IMR-90 (cell line): ENCODE measurements around the gene OR5F1. TPM values are rescaled to one million over a fixed set of nuclear protein-coding genes. Genes with fewer than 3 reads are reported as not detected.

Experiments
- ATAC-seq: fragments of 200-7000 bp; cut with Tn5 transposase; 2 replicates; pipeline ENCODE4 v1.9.1; 2020; ENCODE audit warnings: low read depth, mild to moderate bottlenecking, moderate library complexity
- BruUV-seq: library from RNA; stranded (reverse); fragments of 400-500 nt; replicated peaks from 2 replicates; lab custom pipeline; 2021; lab: Mats Ljungman, UMichigan
- CTCF ChIA-PET: fragments of 300-600 bp; formaldehyde crosslinking; extraction: SDS; loops from one replicate; lab custom pipeline; 2021; ENCODE audit warnings: antibody characterized with exemption; lab: Yijun Ruan, JAX
- POLR2A ChIA-PET: fragments of 300-600 bp; sonication (Branson Sonifier 250); formaldehyde crosslinking; loops from one replicate; lab custom pipeline; 2022; ENCODE audit warnings: antibody characterized with exemption; ENCODE audit not compliant: unreplicated experiment; lab: Charles Lee
- DNase-seq: peaks from one replicate; pipeline ENCODE4 v3.0.0; 2013
- H2AFZ ChIP-seq: replicated peaks from 2 replicates; pipeline ENCODE3; 2013; ENCODE audit warnings: low read length, mild to moderate bottlenecking; ENCODE audit not compliant: poor library complexity
- H2AK5ac ChIP-seq: 2 replicates; pipeline ENCODE4 v1.6.1; 2013; ENCODE audit warnings: low read depth, low read length, inconsistent platforms
- H2AK9ac ChIP-seq: replicated peaks from 2 replicates; pipeline ENCODE3; 2013; ENCODE audit warnings: mild to moderate bottlenecking, low read depth, low read length, moderate library complexity; ENCODE audit not compliant: poor library complexity
- H2BK120ac ChIP-seq: 2 replicates; pipeline ENCODE4 v1.6.1; 2013; ENCODE audit warnings: low read depth, low read length, inconsistent platforms
- H2BK15ac ChIP-seq: 3 replicates; pipeline ENCODE4 v1.6.1; 2013; ENCODE audit warnings: low read depth, low read length, inconsistent platforms
- H2BK20ac ChIP-seq: 2 replicates; pipeline ENCODE4 v1.6.1; 2013; ENCODE audit warnings: low read depth, mild to moderate bottlenecking, inconsistent platforms, low read length, moderate library complexity
- H2BK5ac ChIP-seq: 2 replicates; pipeline ENCODE4 v1.6.1; 2013; ENCODE audit warnings: mild to moderate bottlenecking, low read depth, low read length, inconsistent platforms; ENCODE audit not compliant: poor library complexity, severe bottlenecking
- H3K14ac ChIP-seq: replicated peaks from 2 replicates; pipeline ENCODE4 v1.6.1; 2013; ENCODE audit warnings: low read depth, low read length, inconsistent platforms
- H3K18ac ChIP-seq: 2 replicates; pipeline ENCODE4 v1.6.1; 2013; ENCODE audit warnings: low read depth, low read length, control low read depth
- H3K23ac ChIP-seq: 2 replicates; pipeline ENCODE4 v1.6.1; 2013; ENCODE audit warnings: low read depth, low read length, inconsistent platforms
- H3K27ac ChIP-seq: 2 replicates; pipeline ENCODE4 v1.5.1; 2013; ENCODE audit warnings: mild to moderate bottlenecking, control low read depth, low read length; ENCODE audit not compliant: insufficient read depth
- H3K27me3 ChIP-seq: 2 replicates; pipeline ENCODE4 v1.6.1; 2013; ENCODE audit warnings: low read length; ENCODE audit not compliant: control insufficient read depth, insufficient read depth
- H3K36me3 ChIP-seq: 2 replicates; pipeline ENCODE4 v1.6.1; 2013; ENCODE audit warnings: low read length, mixed read lengths; ENCODE audit not compliant: control insufficient read depth, insufficient read depth
- H3K4ac ChIP-seq: 2 replicates; pipeline ENCODE4 v1.6.1; 2013; ENCODE audit warnings: low read depth, low read length, inconsistent platforms
- H3K4me1 ChIP-seq: 2 replicates; pipeline ENCODE4 v1.6.1; 2013; ENCODE audit warnings: low read length, mixed read lengths; ENCODE audit not compliant: control insufficient read depth, insufficient read depth
- H3K4me2 ChIP-seq: 2 replicates; pipeline ENCODE4 v1.6.1; 2013; ENCODE audit warnings: low read depth, mild to moderate bottlenecking, control low read depth, low read length, moderate library complexity
- H3K4me3 ChIP-seq: 2 replicates; pipeline ENCODE4 v1.5.1; 2013; ENCODE audit warnings: low read depth, mild to moderate bottlenecking, control low read depth, low read length, moderate library complexity; ENCODE audit not compliant: insufficient read depth
- H3K56ac ChIP-seq: 2 replicates; pipeline ENCODE4 v1.6.1; 2013; ENCODE audit warnings: low read length, inconsistent platforms; ENCODE audit not compliant: insufficient read depth; ENCODE audit errors: extremely low read depth
- H3K79me1 ChIP-seq, 2 experiments: 2 replicates each; pipeline ENCODE4 v1.6.1; 2013; ENCODE audit warnings: low read length in 2 of 2, inconsistent platforms in 1 of 2, low read depth in 1 of 2
- H3K9ac ChIP-seq: 2 replicates; pipeline ENCODE4 v1.6.1; 2013; ENCODE audit warnings: low read depth, low read length, control low read depth
- H3K9me1 ChIP-seq: 2 replicates; pipeline ENCODE4 v1.6.1; 2013; ENCODE audit warnings: low read length, inconsistent platforms; ENCODE audit not compliant: insufficient read depth
- H3K9me3 ChIP-seq: 2 replicates; pipeline ENCODE4 v1.6.1; 2013; ENCODE audit warnings: low read length; ENCODE audit not compliant: control insufficient read depth, insufficient read depth
- H4K20me1 ChIP-seq: 2 replicates; pipeline ENCODE4 v1.6.1; 2013; ENCODE audit warnings: low read length, inconsistent platforms; ENCODE audit not compliant: insufficient read depth
- H4K5ac ChIP-seq: 2 replicates; pipeline ENCODE4 v1.6.1; 2013; ENCODE audit warnings: mild to moderate bottlenecking, low read depth, low read length, control low read depth
- H4K8ac ChIP-seq, 2 experiments: 2 replicates each; pipeline ENCODE4 v1.6.1; 2013; ENCODE audit warnings: low read depth in 2 of 2, low read length in 2 of 2, control low read depth in 1 of 2, inconsistent platforms in 1 of 2
- H4K91ac ChIP-seq: 2 replicates; pipeline ENCODE4 v1.6.1; 2013; ENCODE audit warnings: low read depth, low read length, inconsistent platforms; ENCODE audit not compliant: insufficient read depth
- BHLHE40 ChIP-seq: fragments of 150-350 bp; IDR thresholded peaks from 2 replicates; pipeline ENCODE4 v1.6.1; 2016; ENCODE audit warnings: mild to moderate bottlenecking, low read depth, low read length
- CEBPB ChIP-seq: IDR thresholded peaks from 2 replicates; pipeline ENCODE4 v1.6.1; 2012; ENCODE audit warnings: low read depth, low read length, improper control_type of control experiment
- CHD1 ChIP-seq: IDR thresholded peaks from 2 replicates; pipeline ENCODE4 v1.6.1; 2012; ENCODE audit warnings: low read depth, low read length, improper control_type of control experiment
- FOS ChIP-seq: fragments of 150-350 bp; IDR thresholded peaks from 2 replicates; pipeline ENCODE4 v1.6.1; 2016; ENCODE audit warnings: low read depth, low read length
- MAFK ChIP-seq: IDR thresholded peaks from 2 replicates; pipeline ENCODE4 v1.6.1; 2012; ENCODE audit warnings: low read depth, low read length, improper control_type of control experiment
- MAZ ChIP-seq: IDR thresholded peaks from 2 replicates; pipeline ENCODE4 v1.6.1; 2012; ENCODE audit warnings: low read depth, mild to moderate bottlenecking, low read length, improper control_type of control experiment, moderate library complexity, borderline replicate concordance
- MXI1 ChIP-seq: IDR thresholded peaks from 2 replicates; pipeline ENCODE4 v1.6.1; 2012; ENCODE audit warnings: low read depth, mild to moderate bottlenecking, low read length, moderate library complexity, borderline replicate concordance
- NFE2L2 ChIP-seq: fragments of 150-350 bp; IDR thresholded peaks from 2 replicates; pipeline ENCODE4 v1.6.1; 2016; ENCODE audit warnings: low read depth, mild to moderate bottlenecking, low read length
- POLR2A ChIP-seq: IDR thresholded peaks from 2 replicates; pipeline ENCODE4 v1.6.1; 2012; ENCODE audit warnings: mild to moderate bottlenecking, low read depth, low read length
- RAD21 ChIP-seq: IDR thresholded peaks from 2 replicates; pipeline ENCODE4 v1.6.1; 2012; ENCODE audit warnings: low read length, improper control_type of control experiment
- RCOR1 ChIP-seq: IDR thresholded peaks from 2 replicates; pipeline ENCODE4 v1.6.1; 2012; ENCODE audit warnings: mild to moderate bottlenecking, low read length, improper control_type of control experiment; ENCODE audit not compliant: insufficient replicate concordance
- RFX5 ChIP-seq: IDR thresholded peaks from 2 replicates; pipeline ENCODE4 v1.8.0; 2012; ENCODE audit warnings: low read depth, mild to moderate bottlenecking, low read length, moderate library complexity
- SMC3 ChIP-seq: fragments of 150-350 bp; IDR thresholded peaks from 2 replicates; pipeline ENCODE4 v1.6.1; 2016; ENCODE audit warnings: low read depth, mild to moderate bottlenecking, antibody characterized with exemption, low read length, moderate library complexity
- WGBS, 2 experiments: methylation state at CpG; one replicate each; pipeline versions ENCODE4 v1.1.5 to v1.1.7; 2013; ENCODE audit warnings: missing lambda C conversion rate in 2 of 2; ENCODE audit not compliant: insufficient read length in 1 of 2; ENCODE audit errors: extremely low coverage in 2 of 2; 5-methylcytosine and 5-hydroxymethylcytosine counted together
- dilution Hi-C: fragments of 300-500 bp; cut with HindIII; formaldehyde crosslinking; loops from one replicate; pipeline ENCODE4 v1.14.3; 2018; ENCODE audit warnings: low sequenced_read_pairs; ENCODE audit not compliant: unreplicated experiment
- in situ Hi-C: fragments of 300-500 bp; cut with MboI; formaldehyde crosslinking; loops from 3 replicates; pipeline ENCODE4 v1.14.3; 2019; ENCODE audit warnings: low sequenced_read_pairs, inconsistent platforms, mixed read lengths
- intact Hi-C: fragments of 100-400 bp; cut with micrococcal nuclease; formaldehyde crosslinking; loops from 2 replicates; pipeline ENCODE4 v1.10.0; 2022
- polyA plus RNA-seq, 3 experiments: library from polyadenylated mRNA; depleted of rRNA; stranded (reverse); fragments of >200 nt; gene quantifications; 2 replicates each; pipeline ENCODE4 v1.2.3, GENCODE V29; 2012; ENCODE audit warnings: low replicate concordance in 1 of 3
- total RNA-seq: library from RNA; depleted of rRNA; stranded (reverse); fragments of >200 nt; gene quantifications from 2 replicates; pipeline ENCODE4 v1.2.3, GENCODE V29; 2012
- TF ChIP-seq, protein P1 (sequence below): conservative IDR thresholded peaks from 2 replicates; pipeline ENCODE4 v1.5.1; 2012; ENCODE audit warnings: mild to moderate bottlenecking, low read depth, low read length, improper control_type of control experiment
- TF ChIP-seq, protein P2 (sequence below): fragments of 150-350 bp; IDR thresholded peaks from 2 replicates; pipeline ENCODE4 v1.6.1; 2016; ENCODE audit warnings: low read depth, mild to moderate bottlenecking, low read length, moderate library complexity, borderline replicate concordance
- TF ChIP-seq, protein P3 (sequence below): fragments of 150-350 bp; IDR thresholded peaks from 2 replicates; pipeline ENCODE4 v1.6.1; 2017; ENCODE audit warnings: mild to moderate bottlenecking, antibody characterized with exemption, low read length, low read depth

OR5F1 gene
- total and polyA plus RNA-seq, 2 of the 4 experiments (the other 2 are of a cell fraction) = not detected

DNA sequence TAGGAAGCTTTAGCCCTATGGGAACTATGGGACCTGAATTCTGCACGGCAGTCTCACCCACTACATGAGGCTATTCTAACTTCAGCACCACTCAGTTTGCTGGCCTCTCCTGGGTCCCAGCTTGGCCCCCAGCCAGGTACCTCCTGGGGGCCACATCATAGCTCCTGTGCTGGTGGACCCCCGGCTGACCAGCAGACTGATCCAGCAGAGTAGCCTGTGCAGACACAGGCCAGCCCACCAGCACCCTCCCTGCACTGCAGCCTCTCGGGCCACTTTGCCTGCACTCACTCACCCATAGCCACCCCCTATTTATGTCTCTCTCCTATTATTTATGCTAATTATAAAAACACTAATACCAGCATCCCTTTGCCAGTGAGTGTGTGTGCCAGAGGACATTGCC is 23.5 kb downstream of the OR5F1 start:
- H4K20me1 ChIP-seq = no peaks in the 10 kb centered on the region
- H3K23ac ChIP-seq = no peak overlapping the region
- ChIA-PET CTCF (no interaction called here), POLR2A (no interaction called here)
- H3K9me1 ChIP-seq = no peaks in the 10 kb centered on the region
- no peak overlapping the region for H3K27ac ChIP-seq
- H2BK15ac ChIP-seq = no peak overlapping the region
- H2AK9ac ChIP-seq = no peak overlapping the region
- intact Hi-C loops (no loop called here), in situ Hi-C loops (no loop called here), dilution Hi-C loops (no loop called here)
- H3K36me3 ChIP-seq = no peaks in the 10 kb centered on the region
- DNase-seq (no peak), ATAC-seq (no peak)
- no peaks in the 10 kb centered on the region for H3K4me1 ChIP-seq
- no peak overlapping the region for H3K4ac ChIP-seq
- no peak overlapping the region for H2AK5ac ChIP-seq
- no CpG with 5 or more reads among the region's 3 CpGs for WGBS, 2 experiments
- no peak overlapping the region for H4K5ac ChIP-seq
- no peak overlapping the region for H3K4me2 ChIP-seq
- no peak overlapping the region for H4K91ac ChIP-seq
- H4K8ac ChIP-seq = no peak overlapping the region
- no peak overlapping the region for H3K14ac ChIP-seq
- no peak overlapping the region for H3K9ac ChIP-seq
- H2AFZ ChIP-seq = no peak overlapping the region
- no peak overlapping the region for H3K56ac ChIP-seq
- H3K79me1 ChIP-seq = no peaks in the 10 kb centered on the region
- H3K4me3 ChIP-seq = no peak overlapping the region
- H3K9me3 ChIP-seq = peaks cover 5% of the 10 kb centered on the region; the same call in 1 of the 2 replicates
- TF ChIP-seq, protein P1, sequence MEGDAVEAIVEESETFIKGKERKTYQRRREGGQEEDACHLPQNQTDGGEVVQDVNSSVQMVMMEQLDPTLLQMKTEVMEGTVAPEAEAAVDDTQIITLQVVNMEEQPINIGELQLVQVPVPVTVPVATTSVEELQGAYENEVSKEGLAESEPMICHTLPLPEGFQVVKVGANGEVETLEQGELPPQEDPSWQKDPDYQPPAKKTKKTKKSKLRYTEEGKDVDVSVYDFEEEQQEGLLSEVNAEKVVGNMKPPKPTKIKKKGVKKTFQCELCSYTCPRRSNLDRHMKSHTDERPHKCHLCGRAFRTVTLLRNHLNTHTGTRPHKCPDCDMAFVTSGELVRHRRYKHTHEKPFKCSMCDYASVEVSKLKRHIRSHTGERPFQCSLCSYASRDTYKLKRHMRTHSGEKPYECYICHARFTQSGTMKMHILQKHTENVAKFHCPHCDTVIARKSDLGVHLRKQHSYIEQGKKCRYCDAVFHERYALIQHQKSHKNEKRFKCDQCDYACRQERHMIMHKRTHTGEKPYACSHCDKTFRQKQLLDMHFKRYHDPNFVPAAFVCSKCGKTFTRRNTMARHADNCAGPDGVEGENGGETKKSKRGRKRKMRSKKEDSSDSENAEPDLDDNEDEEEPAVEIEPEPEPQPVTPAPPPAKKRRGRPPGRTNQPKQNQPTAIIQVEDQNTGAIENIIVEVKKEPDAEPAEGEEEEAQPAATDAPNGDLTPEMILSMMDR = no peak
- TF ChIP-seq SMC3 = no peak
- TF ChIP-seq POLR2A = no peak
- TF ChIP-seq FOS = no peak
- no peak for TF ChIP-seq CHD1
- no peak for TF ChIP-seq BHLHE40
- no peak for TF ChIP-seq RFX5
- no peak for TF ChIP-seq CEBPB
- no peak for TF ChIP-seq RAD21
- no peak for TF ChIP-seq MXI1
- TF ChIP-seq, protein P2, sequence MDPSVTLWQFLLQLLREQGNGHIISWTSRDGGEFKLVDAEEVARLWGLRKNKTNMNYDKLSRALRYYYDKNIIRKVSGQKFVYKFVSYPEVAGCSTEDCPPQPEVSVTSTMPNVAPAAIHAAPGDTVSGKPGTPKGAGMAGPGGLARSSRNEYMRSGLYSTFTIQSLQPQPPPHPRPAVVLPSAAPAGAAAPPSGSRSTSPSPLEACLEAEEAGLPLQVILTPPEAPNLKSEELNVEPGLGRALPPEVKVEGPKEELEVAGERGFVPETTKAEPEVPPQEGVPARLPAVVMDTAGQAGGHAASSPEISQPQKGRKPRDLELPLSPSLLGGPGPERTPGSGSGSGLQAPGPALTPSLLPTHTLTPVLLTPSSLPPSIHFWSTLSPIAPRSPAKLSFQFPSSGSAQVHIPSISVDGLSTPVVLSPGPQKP = no peak
- TF ChIP-seq NFE2L2 = no peak
- TF ChIP-seq, protein P3, sequence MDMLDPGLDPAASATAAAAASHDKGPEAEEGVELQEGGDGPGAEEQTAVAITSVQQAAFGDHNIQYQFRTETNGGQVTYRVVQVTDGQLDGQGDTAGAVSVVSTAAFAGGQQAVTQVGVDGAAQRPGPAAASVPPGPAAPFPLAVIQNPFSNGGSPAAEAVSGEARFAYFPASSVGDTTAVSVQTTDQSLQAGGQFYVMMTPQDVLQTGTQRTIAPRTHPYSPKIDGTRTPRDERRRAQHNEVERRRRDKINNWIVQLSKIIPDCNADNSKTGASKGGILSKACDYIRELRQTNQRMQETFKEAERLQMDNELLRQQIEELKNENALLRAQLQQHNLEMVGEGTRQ = no peak
- TF ChIP-seq RCOR1 = no peak
- no peak for TF ChIP-seq MAZ
- TF ChIP-seq MAFK = no peak
- H2BK20ac ChIP-seq = no peak overlapping the region
- BruUV-seq = no TSS peak
- H2BK120ac ChIP-seq = no peak overlapping the region
- H3K27me3 ChIP-seq = no peaks in the 10 kb centered on the region
- H3K18ac ChIP-seq = no peak overlapping the region
- no peak overlapping the region for H2BK5ac ChIP-seq
